ENCODE results near the gene TMPRSS3. TPM values are rescaled to one million over a fixed set of nuclear protein-coding genes. Genes with fewer than 3 reads are reported as not detected.

TMPRSS3 gene
- not detected in 2 replicates for total RNA-seq

GRCh38 chr21:42395905-42396651 lies at the start of gene TMPRSS3:
Gene TMPRSS3 (minus strand): TSS chr21:42396052. CDS start chr21:42395417, 635 bp downstream.

DNA sequence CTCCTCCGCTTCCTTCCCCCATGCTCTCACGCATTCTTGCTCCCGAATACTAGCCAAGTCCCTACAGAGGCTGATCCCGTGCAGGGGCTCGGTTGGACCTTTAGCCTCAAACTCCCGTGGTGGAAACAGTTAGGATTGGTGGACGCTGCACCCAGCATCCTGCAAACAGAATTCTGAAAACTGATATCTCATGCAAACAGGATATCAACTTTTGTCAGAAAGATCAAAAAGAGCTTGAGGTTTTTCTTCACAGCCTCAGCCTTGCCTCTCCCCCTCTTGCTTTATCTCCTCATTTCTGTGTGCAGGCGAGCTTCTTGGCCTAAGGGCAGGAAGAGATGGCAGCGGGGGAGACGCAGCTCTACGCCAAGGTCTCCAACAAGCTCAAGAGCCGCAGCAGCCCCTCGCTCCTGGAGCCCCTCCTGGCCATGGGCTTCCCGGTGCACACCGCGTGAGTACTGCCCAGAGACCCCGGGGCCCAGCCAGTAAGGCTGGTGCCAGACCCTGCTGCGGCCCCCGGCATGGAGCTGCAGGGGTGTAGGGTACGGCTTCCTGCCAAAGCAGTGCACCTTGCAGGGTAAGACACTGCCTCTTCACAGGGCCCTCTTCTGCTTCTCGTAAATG lies 7.9 kb upstream of the TMPRSS3 start, which contains the start of gene UBASH3A:
TSS of gene UBASH3A (plus strand) at position 292 of the 621 bp plus-strand sequence. CDS start at position 336, 44 bp downstream.

GRCh38 chr21:42366292-42367010 lies 29.4 kb downstream of the TMPRSS3 start, which contains the start of gene TFF1:
Gene TFF1 (minus strand): TSS chr21:42366535. CDS start chr21:42366495, 40 bp downstream.

GRCh38 chr21:42350927-42351426 lies 44.9 kb downstream of the TMPRSS3 start, which contains the start of gene TFF2:
Gene TFF2 (minus strand): TSS chr21:42350994. CDS start chr21:42350957, 37 bp downstream.

Other genes with a start within 250 kb of the TMPRSS3 start
- gene ABCG1, start 176.9 kb downstream of the TMPRSS3 start, total RNA-seq = 147 and 186 TPM in 2 replicates
- 163 and 275 TPM in 2 replicates for gene TFF3, start 80.6 kb downstream of the TMPRSS3 start, total RNA-seq
- not detected in 2 replicates for gene TFF2, start 45.1 kb downstream of the TMPRSS3 start, total RNA-seq
- gene TFF1, start 29.5 kb downstream of the TMPRSS3 start, total RNA-seq = not detected in 2 replicates
- gene UBASH3A, start 7.8 kb upstream of the TMPRSS3 start, total RNA-seq = not detected in 2 replicates
- not detected in 2 replicates for gene RSPH1, start 100.2 kb upstream of the TMPRSS3 start, total RNA-seq
- 10.0 and 18.3 TPM in 2 replicates for gene SLC37A1, start 117.8 kb upstream of the TMPRSS3 start, total RNA-seq